NCI-H69 (cell line): ENCODE measurements around the gene OR52D1.

Source experiments
- DNase-seq: peaks from one replicate; lab custom pipeline; 2025; lab: John Stamatoyannopoulos, UW

OR52D1 gene

DNA sequence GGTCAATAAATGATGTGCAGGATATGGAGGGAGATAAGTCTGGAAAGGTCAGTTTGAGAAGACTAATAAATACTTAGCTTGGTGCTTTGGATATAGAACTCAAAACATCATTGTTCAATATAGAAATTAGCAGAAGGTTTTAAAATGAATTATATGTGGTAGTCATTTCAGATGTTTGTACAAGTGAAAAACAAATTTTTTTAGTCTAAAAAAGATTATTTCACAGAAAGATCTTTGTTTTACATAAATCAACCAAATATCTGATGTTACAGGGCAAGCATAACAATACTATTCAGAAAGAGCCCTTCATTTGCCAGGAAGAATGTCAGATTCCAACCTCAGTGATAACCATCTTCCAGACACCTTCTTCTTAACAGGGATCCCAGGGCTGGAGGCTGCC is at the start of gene OR52D1:
Gene OR52D1, plus strand, starts transcription at position 301 of the 400 bp plus-strand sequence. Its CDS starts 22 bp downstream, at position 323.
- no peak for DNase-seq

GRCh38 chr11:5441414-5441813 is 47.1 kb upstream of the OR52D1 start, which contains the start of gene OR51I1:
Gene OR51I1, minus strand, starts transcription at chr11:5441514. Its CDS starts 0 bp downstream, at chr11:5441514.
- no peak for DNase-seq

- DNase-seq: no peak
Observed at GRCh38 chr11:5443835-5444393, 44.6 kb upstream of the OR52D1 start.

GRCh38 chr11:5449023-5449422 is 39.5 kb upstream of the OR52D1 start, which contains the start of gene OR51I2:
Gene OR51I2, plus strand, starts transcription at chr11:5449323. Its CDS starts 4,166 bp downstream, at chr11:5453489.
- no peak for DNase-seq

DNA sequence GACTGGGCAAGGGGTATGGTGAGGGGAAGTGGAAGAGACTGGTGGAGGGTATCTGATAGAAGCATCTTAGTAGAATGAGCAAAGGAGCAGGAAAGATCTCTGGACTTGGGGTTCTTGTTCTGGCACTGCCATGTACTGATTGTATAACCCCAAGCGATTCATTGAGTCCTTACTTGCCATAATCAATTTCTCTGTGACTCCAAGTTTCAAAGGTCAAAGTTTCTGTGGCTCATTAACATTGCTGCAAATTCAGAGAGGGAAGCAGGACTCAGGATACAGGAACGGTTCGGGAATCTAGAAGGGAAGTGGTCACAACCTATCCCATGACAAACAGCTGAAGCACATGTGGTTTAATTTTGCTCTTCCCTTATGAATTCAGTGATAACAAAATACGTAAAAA is 39.1 kb upstream of the OR52D1 start:
- DNase-seq: no peak

GRCh38 chr11:5460983-5461621 is 27.4 kb upstream of the OR52D1 start:
- no peak for DNase-seq

DNA sequence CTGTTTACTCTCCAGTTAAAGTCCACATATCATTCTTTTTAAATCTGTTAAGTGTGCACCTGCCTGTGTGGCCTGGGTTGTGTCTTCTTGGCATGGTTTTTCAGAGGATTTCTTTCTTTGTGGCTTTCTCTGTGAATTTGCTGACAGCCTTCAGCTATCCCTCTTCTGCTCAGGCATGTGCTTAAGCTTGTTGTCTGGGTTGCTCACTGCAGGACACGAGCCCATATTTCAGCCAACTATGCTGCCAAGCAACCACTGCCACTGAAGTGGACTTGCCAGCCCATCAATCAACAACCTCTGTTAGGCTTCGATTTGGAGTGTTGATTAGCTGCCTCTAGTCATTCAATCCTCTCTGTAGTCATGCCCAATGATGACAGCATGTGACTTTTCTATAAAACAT is 21.0 kb upstream of the OR52D1 start:
- no peak for DNase-seq

DNA sequence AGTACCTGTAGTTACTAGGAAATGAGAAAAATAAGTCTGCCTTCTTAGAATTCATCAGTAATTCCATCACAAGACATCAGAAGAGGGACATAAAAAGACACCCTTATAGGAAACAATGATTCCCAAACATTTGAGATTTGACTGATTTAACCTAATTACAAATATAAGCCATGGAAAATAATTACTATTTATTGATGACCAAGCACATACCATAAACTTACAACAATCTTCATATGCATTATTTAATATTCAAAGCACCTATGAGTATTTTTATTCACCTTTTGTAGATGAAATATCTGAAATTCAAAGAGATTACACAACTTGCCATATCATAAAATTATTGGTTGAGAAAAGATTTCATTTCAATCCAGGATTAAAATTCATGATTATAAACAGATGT is 14.6 kb upstream of the OR52D1 start:
- DNase-seq: no peak

GRCh38 chr11:5476186-5476819 is 12.2 kb upstream of the OR52D1 start:
- peak; percentile 54 for DNase-seq

DNA sequence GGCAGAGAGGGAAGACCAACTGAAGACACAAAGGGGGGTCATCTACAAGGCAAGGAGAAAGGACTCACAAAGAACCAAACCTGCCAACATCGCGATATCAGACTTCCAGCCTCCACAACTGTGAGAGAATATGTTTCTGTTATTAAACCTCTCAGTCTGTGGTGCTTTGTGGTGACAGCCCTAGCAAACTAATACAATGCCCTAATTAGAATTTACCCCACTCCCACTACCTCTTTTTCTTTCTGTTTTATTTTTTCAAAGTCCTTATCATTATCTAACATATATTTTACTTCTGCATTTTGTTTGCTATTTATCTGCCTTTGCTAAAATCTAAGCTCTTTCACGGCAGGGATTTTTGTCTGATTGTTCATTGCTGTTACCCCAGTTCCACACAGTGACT is 2.5 kb upstream of the OR52D1 start:
- DNase-seq: no peak

- no peak for DNase-seq
Observed at GRCh38 chr11:5486421-5486820, 2.1 kb upstream of the OR52D1 start.

GRCh38 chr11:5488798-5489399 is 414 bp downstream of the OR52D1 start:
- DNase-seq: no peak

GRCh38 chr11:5489576-5490357 is 1.3 kb downstream of the OR52D1 start:
- DNase-seq: no peak

- no peak for DNase-seq
Observed at GRCh38 chr11:5499671-5500070, 11.2 kb downstream of the OR52D1 start.

DNA sequence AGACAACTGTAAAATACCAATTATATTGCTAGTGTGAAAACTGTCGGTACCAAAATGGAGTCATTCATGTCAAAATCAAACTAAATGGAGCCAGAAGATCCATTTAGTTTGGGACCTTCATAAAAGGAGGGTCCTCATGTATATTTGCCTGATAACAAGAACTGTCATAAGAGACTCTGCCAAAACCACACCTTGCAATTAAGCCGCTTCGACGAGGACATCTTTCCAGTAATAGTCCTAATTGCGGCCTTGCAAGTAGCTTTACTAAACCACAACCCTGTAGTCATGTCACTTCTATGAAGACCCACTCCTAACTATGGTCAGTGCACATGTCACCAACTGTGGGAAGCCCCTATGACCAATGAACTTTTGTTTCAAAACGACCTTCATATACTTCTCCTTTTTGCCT is 11.9 kb downstream of the OR52D1 start:
- DNase-seq: no peak

DNA sequence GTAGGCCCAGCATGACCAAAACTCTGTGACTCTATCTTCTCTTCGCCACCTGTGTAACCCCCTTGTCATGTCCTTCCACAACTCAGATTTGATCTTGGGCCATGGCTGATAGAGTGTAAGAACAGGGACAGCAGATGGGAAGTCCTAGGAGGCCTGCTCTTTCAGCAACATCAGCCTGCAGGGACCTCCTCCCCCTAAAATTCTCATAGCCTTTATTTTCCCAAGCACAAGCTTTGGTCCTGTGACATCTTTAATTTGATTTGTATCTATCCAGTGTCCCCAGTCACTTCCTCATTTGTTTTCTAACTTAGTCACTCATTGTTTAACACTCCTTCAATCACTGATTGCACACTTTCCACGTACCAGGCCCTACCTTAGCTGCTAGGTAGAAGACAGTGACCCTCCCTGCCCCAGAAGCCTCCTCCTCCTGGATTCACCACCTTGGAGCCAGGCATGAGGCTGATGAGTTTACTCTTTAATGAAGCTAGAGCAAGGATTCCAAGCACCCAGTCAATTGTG is 16.0 kb downstream of the OR52D1 start:
- no peak for DNase-seq

DNA sequence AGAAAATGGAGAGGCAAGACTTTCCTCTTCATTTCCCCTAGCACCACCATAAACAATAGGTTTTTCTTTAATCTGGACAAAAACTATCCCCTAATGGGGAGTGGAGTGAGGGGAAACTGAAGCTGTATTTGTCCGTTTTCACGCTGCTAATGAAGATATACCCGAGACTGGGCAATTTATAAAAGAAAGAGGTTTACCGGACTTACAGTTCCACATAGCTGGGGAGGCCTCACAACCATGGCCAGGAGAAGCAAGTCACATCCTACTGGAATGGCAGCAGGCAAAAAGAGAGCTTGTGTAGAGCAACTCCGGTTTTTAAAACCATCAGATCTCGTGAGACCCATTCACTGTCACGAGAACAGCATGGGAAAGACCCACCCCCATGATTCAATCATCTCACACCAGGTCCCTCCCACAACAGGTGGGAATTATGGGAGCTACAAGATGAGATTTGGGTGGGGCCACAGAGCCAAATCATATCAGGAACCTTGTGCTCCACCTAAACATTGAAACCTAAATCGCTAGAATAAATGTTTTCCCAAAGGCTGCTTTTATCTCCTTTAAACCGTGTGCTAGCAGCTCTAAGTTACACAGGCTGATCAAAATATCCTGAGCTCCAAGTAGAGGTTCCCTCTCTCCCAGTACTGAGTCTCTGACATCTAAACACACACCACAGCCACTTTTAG is 17.0 kb downstream of the OR52D1 start:
- no peak for DNase-seq

DNA sequence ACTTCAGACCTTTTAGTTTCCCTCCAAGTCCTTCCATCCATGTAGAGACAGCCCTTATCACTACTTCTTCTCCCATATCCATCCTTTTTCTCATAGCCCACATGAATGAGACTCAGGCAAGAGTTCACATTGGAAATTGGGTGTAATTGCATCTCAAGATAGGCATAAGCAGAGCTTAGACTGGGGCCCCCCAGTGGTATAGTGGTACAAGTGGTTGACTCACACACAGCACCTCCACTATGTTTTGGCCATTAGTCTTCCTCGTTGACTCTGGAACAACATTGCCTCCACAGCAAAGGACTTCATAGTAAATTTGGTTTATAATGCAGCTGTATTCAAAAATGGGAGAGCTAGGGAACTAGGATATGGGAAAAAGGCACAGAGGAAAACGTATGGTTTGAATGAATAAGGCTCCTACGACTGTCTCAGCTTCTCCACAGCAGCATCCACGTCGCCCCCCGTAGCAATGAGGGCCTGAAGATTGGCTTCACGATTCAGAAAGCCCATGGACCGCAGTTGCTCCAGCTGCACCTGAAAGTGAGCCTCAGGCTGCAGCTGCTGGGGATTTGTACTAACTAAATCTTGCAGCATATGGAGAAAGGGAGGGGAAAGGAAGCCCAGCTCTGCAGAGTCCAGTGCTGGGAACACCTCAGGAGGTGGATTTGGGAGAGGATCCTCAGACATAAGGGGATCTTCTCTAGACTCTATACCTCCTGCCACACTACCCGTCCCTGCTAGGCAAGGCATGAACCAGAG is 18.9 kb downstream of the OR52D1 start:
- DNase-seq: no peak

DNA sequence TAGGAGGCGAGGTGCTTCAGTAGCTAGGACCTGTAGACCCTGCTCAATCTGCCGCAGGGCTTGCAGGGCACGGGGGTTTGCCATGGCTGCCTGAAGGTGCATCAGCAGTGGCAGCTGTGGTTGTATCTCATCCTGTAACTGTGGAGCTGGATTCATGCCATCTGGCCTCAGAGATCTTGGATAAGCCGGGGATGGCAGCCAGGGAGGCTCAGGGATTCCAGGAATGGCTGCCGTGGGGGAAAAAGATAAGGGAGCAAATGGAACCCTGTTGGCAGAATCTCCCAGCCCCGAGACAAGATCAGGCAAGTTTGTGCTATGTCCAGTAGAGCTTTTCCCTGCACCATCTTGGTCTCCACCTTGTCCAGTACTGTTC is 19.4 kb downstream of the OR52D1 start:
- no peak for DNase-seq

DNA sequence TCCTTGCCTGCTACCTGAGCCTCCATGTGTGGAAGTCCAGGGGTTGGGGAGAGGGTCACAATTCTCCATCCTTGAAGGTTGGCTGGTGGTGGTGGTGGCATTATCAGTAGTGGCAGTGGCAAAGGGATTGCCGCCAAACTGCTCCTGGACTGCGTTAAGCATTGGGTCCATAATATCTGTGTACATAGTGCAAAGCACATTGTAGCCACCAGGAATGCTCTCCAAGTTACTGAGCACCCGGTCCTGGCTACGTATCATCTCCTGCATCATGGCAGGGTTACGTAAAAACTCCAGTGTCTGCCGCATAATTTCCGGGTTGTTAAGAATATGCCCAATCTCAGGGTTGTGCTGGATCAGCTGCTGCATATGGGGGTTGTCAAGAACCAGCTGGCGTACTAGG is 20.1 kb downstream of the OR52D1 start:
- no peak for DNase-seq

GRCh38 chr11:5509803-5510202 is 21.3 kb downstream of the OR52D1 start, which contains the start of gene UBQLN3:
Gene UBQLN3, minus strand, starts transcription at chr11:5509957. Its CDS starts 399 bp downstream, at chr11:5509558.
- no peak for DNase-seq
